MCF 10A (cell line): ENCODE measurements around the gene ATG10. TPM values are rescaled to one million over a fixed set of nuclear protein-coding genes. Genes with fewer than 3 reads are reported as not detected.

Experiments used
- BruUV-seq: library from RNA; stranded (reverse); fragments of 400-500 nt; replicated peaks from 2 replicates; lab custom pipeline; 2021; lab: Mats Ljungman, UMichigan
- CTCF ChIA-PET: fragments of 300-600 bp; sonication (Branson Sonifier 250); formaldehyde crosslinking; extraction: SDS; loops from one replicate; lab custom pipeline; 2021; ENCODE audit warnings: antibody characterized with exemption, inconsistent platforms; lab: Yijun Ruan, JAX
- POLR2A ChIA-PET: fragments of 300-600, 350-650 bp; sonication (Branson Sonifier 250); formaldehyde crosslinking; extraction: SDS; loops from one replicate; lab custom pipeline; 2020; ENCODE audit warnings: antibody characterized with exemption, inconsistent platforms; lab: Yijun Ruan, JAX
- DNase-seq: peaks from one replicate; pipeline ENCODE4 v3.0.0-alpha.2; 2018; ENCODE audit not compliant: unreplicated experiment
- H3K27ac Mint-ChIP-seq: one replicate; pipeline ENCODE4 v1.8.0; 2022; ENCODE audit warnings: mild to moderate bottlenecking, low read depth, mixed read lengths; ENCODE audit not compliant: unreplicated experiment
- H3K27me3 Mint-ChIP-seq: one replicate; pipeline ENCODE4 v1.8.0; 2022; ENCODE audit warnings: mixed read lengths; ENCODE audit not compliant: insufficient read depth, unreplicated experiment
- H3K36me3 Mint-ChIP-seq: one replicate; pipeline ENCODE4 v1.8.0; 2022; ENCODE audit warnings: mild to moderate bottlenecking, moderate library complexity, mixed read lengths; ENCODE audit not compliant: insufficient read depth, unreplicated experiment
- H3K4me1 Mint-ChIP-seq: one replicate; pipeline ENCODE4 v1.8.0; 2022; ENCODE audit warnings: mixed read lengths; ENCODE audit not compliant: insufficient read depth, unreplicated experiment
- H3K4me3 Mint-ChIP-seq: one replicate; pipeline ENCODE4 v1.8.0; 2022; ENCODE audit warnings: mild to moderate bottlenecking, moderate library complexity, mixed read lengths; ENCODE audit not compliant: unreplicated experiment
- H3K9me3 Mint-ChIP-seq: one replicate; pipeline ENCODE4 v1.8.0; 2022; ENCODE audit warnings: mixed read lengths; ENCODE audit not compliant: unreplicated experiment
- CTCF ChIP-seq: fragments of 200-600 bp; IDR thresholded peaks from one replicate; pipeline ENCODE4 v1.8.0; 2022; ENCODE audit warnings: antibody characterized with exemption, mild to moderate bottlenecking; ENCODE audit not compliant: unreplicated experiment
- intact Hi-C: fragments of 100-400 bp; cut with micrococcal nuclease; formaldehyde crosslinking; loops from 2 replicates; pipeline ENCODE4 v1.14.1; 2022
- total RNA-seq: library from RNA; stranded (reverse); gene quantifications from 2 replicates; pipeline ENCODE4 v1.2.3, GENCODE V29; 2022

ATG10 gene
- total RNA-seq, 1 experiment from 2014 or later, result 9.9 TPM

DNA sequence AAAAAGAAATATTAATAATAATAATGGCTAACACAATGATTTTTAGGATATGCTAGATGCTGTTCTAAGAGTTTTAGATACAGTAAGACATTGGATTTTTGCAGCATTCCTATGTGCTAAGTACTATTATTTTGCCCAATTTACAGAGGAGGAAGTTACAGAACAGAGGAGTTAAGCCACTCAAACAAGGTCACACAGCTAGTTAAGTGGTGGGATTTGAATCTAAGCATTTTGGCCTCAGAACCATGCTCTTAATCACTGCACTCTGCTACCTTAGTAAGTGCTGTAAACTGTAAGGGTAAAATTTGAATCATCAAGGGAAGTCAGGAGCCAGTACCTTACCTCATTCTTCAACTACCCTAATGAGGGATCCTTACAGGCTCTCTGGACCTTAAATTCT, 280.9 kb downstream of the ATG10 start:
- Mint-ChIP-seq H3K36me3 (peaks cover 7% of the 10 kb centered on the region), H3K4me1 (no peaks in the 10 kb centered on the region), H3K27ac (no peak overlapping the region), H3K4me3 (no peak overlapping the region), H3K9me3 (peaks cover 4% of the 10 kb centered on the region), H3K27me3 (no peaks in the 10 kb centered on the region)
- no peak for DNase-seq
- intact Hi-C loops, result no loop called here
- CTCF ChIA-PET, result no interaction called here
- no peak for TF ChIP-seq CTCF
- no TSS peak for BruUV-seq
- POLR2A ChIA-PET, result no interaction called here

- H3K27me3 Mint-ChIP-seq, result no peaks in the 10 kb centered on the region
- H3K27ac Mint-ChIP-seq, result no peak overlapping the region
- no peak for DNase-seq
- intact Hi-C loops, result no loop called here
- no peak overlapping the region for H3K4me3 Mint-ChIP-seq
- no TSS peak for BruUV-seq
- no peaks in the 10 kb centered on the region for H3K9me3 Mint-ChIP-seq
- ChIA-PET POLR2A (interaction anchor here (1.2 kb wide), 1 partner anchor 21 kb away, joined by 3 read pairs; no protein-coding TSS in a partner anchor), CTCF (interaction anchor here (0.6 to 1.8 kb wide), 4 partner anchors 31 to 80 kb away, joined by 3 to 5 read pairs (median 4); no protein-coding TSS in a partner anchor)
- no peak for TF ChIP-seq CTCF
- no peaks in the 10 kb centered on the region for H3K4me1 Mint-ChIP-seq
- H3K36me3 Mint-ChIP-seq, result peaks cover 7% of the 10 kb centered on the region
Observed at GRCh38 chr5:82255844-82256243, 284.0 kb downstream of the ATG10 start.

DNA sequence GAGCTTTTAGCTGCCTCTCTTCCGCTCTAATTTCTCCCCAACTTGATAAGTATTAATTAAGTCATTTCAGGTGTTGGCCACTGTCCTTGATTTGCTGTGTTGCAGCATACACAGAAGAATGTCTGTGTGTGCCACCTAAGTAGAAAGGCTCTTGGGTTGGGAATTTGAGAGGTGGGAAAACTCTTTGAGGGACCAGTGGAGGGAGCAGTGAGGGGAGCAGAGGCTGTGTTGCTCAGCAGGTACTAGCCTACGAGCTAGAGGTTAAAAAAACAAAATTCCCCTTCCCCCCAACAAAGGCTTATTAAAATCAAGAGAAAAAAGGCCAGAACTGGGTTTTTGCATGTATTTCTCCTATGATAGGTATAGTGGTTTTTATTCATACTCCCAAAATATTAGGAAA, 285.4 kb downstream of the ATG10 start:
- ChIA-PET CTCF (interaction anchor here (0.8 to 1.4 kb wide), 8 partner anchors 9 to 832 kb away, joined by 3 to 4 read pairs (median 3); no protein-coding TSS in a partner anchor), POLR2A (interaction anchor here (0.6 to 1.2 kb wide), 2 partner anchors 701 to 1209 kb away, joined by 3 read pairs; no protein-coding TSS in a partner anchor)
- intact Hi-C loops, result no loop called here
- no peak overlapping the region for H3K4me3 Mint-ChIP-seq
- no peak overlapping the region for H3K27ac Mint-ChIP-seq
- DNase-seq, result no peak
- peaks cover 7% of the 10 kb centered on the region for H3K36me3 Mint-ChIP-seq
- no peak for TF ChIP-seq CTCF
- BruUV-seq, result no TSS peak
- no peaks in the 10 kb centered on the region for H3K27me3 Mint-ChIP-seq
- no peaks in the 10 kb centered on the region for H3K9me3 Mint-ChIP-seq
- H3K4me1 Mint-ChIP-seq, result no peaks in the 10 kb centered on the region

DNA sequence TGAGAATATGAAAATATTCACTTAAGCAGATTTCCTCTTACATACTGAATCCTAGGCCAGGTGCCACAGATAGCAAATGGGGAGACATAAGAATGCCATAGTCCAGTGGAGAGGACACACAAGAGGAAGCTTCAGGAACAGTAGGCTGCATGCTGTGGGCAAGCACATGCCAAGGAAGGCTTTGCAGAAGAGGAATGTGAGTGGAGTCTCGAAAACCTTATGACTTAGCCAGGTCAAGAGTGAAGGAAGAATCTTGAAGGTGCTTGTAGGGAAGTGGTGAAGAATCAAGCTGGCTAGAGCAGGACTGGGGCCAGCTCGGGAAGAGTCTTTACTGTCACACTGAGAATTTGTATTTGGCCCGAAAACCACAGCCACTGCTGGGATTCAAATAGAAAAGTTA, 285.9 kb downstream of the ATG10 start:
- POLR2A ChIA-PET, result interaction anchor here (1.1 to 1.2 kb wide), 2 partner anchors 92 to 701 kb away, joined by 3 read pairs; no protein-coding TSS in a partner anchor
- Mint-ChIP-seq H3K27ac (no peak overlapping the region), H3K4me1 (no peaks in the 10 kb centered on the region), H3K27me3 (no peaks in the 10 kb centered on the region), H3K9me3 (no peaks in the 10 kb centered on the region), H3K4me3 (no peak overlapping the region), H3K36me3 (peaks cover 7% of the 10 kb centered on the region)
- intact Hi-C loops, result no loop called here
- no TSS peak for BruUV-seq
- no peak for DNase-seq
- TF ChIP-seq CTCF, result no peak
- CTCF ChIA-PET, result interaction anchor here (0.6 to 2.8 kb wide), 13 partner anchors 8 to 872 kb away, joined by 3 to 18 read pairs (median 3); no protein-coding TSS in a partner anchor
